ENCODE measurements around the gene FOXP4. TPM values are rescaled to one million over a fixed set of nuclear protein-coding genes. Genes with fewer than 3 reads are reported as not detected.

FOXP4 gene
- total RNA-seq, 2 donors from 2014 or later = 8.6 to 10.5 TPM

- TF ChIP-seq CTCF (IDR thresholded peaks at IDR 0.05) = no peak
- TF ChIP-seq POLR2A (IDR thresholded peaks at IDR 0.05) = no peak
- H3K4me3 ChIP-seq = no peak overlapping the region
- 30 to 35% methylated on average over 5 to 11 of the region's 11 CpGs for WGBS, 2 donors
- peak overlapping the region in 3 of 4 donors; percentile 38 to 47 (median 45) for H3K27ac ChIP-seq
- H3K9me3 ChIP-seq = no peaks in the 10 kb centered on the region
- peaks cover 0 to 9% of the 10 kb centered on the region in 2 donors for H3K36me3 ChIP-seq (replicated peaks in 1 of 2; ENCODE audit: insufficient read depth in 1 of 2, low read depth in 2 of 2)
- DNase-seq = peak; percentile 63 to 86 (median 81)
- intact Hi-C loops (cut with DNase I) = loop anchor here (5.0 kb wide), 1 partner anchor 42 kb away; no protein-coding TSS in a partner anchor
- ATAC-seq = peak; percentile 64
- H3K27me3 ChIP-seq = no peaks in the 10 kb centered on the region
- H3K4me1 ChIP-seq = peaks cover 49% of the 10 kb centered on the region
Observed at GRCh38 chr6:41584668-41585205, 38.6 kb downstream of the FOXP4 start.

- ATAC-seq (no peak), DNase-seq (no peak)
- H3K27ac ChIP-seq = peak overlapping the region in 1 of 4 donors; percentile 18
- H3K36me3 ChIP-seq (replicated peaks in 1 of 2; ENCODE audit: insufficient read depth in 1 of 2, low read depth in 2 of 2) = peaks cover 0 to 9% of the 10 kb centered on the region in 2 donors
- 84 to 91% methylated on average over 9 of the region's 9 CpGs for WGBS, 2 donors
- no peak overlapping the region for H3K4me3 ChIP-seq
- no peak for TF ChIP-seq POLR2A (IDR thresholded peaks at IDR 0.05)
- TF ChIP-seq CTCF (IDR thresholded peaks at IDR 0.05) = no peak
- no peaks in the 10 kb centered on the region for H3K27me3 ChIP-seq
- H3K9me3 ChIP-seq = no peaks in the 10 kb centered on the region
- peaks cover 46% of the 10 kb centered on the region for H3K4me1 ChIP-seq
- intact Hi-C loops (cut with DNase I) = loop anchor here (5.0 kb wide), 1 partner anchor 43 kb away; no protein-coding TSS in a partner anchor
Observed at GRCh38 chr6:41585605-41586004, 39.4 kb downstream of the FOXP4 start.

- WGBS, 2 donors = 76 to 89% methylated on average over 10 to 22 of the region's 28 CpGs
- Histone ChIP-seq H3K27me3 (no peaks in the 10 kb centered on the region), H3K9me3 (no peaks in the 10 kb centered on the region), H3K27ac (no peak overlapping the region), H3K4me1 (peaks cover 38% of the 10 kb centered on the region), H3K36me3 (replicated peaks in 1 of 2; ENCODE audit: insufficient read depth in 1 of 2, low read depth in 2 of 2) (peaks cover 0 to 9% of the 10 kb centered on the region in 2 donors), H3K4me3 (no peak overlapping the region)
- ATAC-seq (no peak), DNase-seq (no peak)
- TF ChIP-seq POLR2A (IDR thresholded peaks at IDR 0.05) = no peak
- no peak for TF ChIP-seq CTCF (IDR thresholded peaks at IDR 0.05)
- intact Hi-C loops (cut with DNase I) = loop anchor here (5.0 kb wide), 1 partner anchor 44 kb away; no protein-coding TSS in a partner anchor
Observed at GRCh38 chr6:41586252-41587007, 40.2 kb downstream of the FOXP4 start.

- Histone ChIP-seq H3K4me1 (peaks cover 30% of the 10 kb centered on the region), H3K4me3 (no peak overlapping the region), H3K9me3 (no peaks in the 10 kb centered on the region), H3K27me3 (no peaks in the 10 kb centered on the region), H3K27ac (peak overlapping the region in 2 of 4 donors; percentile 15 to 22), H3K36me3 (replicated peaks in 1 of 2; ENCODE audit: insufficient read depth in 1 of 2, low read depth in 2 of 2) (peaks cover 0 to 9% of the 10 kb centered on the region in 2 donors)
- no peak for ATAC-seq
- 75 to 90% methylated on average over 5 to 22 of the region's 26 CpGs for WGBS, 2 donors
- peak in 3 of 4 donors; percentile 23 to 74 (median 50) for DNase-seq
- intact Hi-C loops (cut with DNase I) = loop anchor here (5.0 kb wide), 1 partner anchor 45 kb away; no protein-coding TSS in a partner anchor
- TF ChIP-seq POLR2A (IDR thresholded peaks at IDR 0.05) (no peak), CTCF (IDR thresholded peaks at IDR 0.05) (peak in 1 of 7 experiments; percentile 36)
Observed at GRCh38 chr6:41587131-41587879, 41.1 kb downstream of the FOXP4 start.

Data from body of pancreas (tissue), 4 donors.